Psoas muscle (tissue), 8 donors: ENCODE results near the gene TCFL5. TPM values are rescaled to one million over a fixed set of nuclear protein-coding genes. Genes with fewer than 3 reads are reported as not detected.
"Not testable (repeated sequence)": the region's sequence is repeated elsewhere in the genome, so short reads cannot be mapped to it uniquely, and the experiment has no call there.

Source experiments
- ATAC-seq, 4 donors: fragments of 200-7000 bp; cut with Tn5 transposase; one replicate each; pipeline ENCODE4 v1.9.1; 2020; ENCODE audit warnings: moderate library complexity in 3 of 4, mild to moderate bottlenecking in 2 of 4
- DNase-seq, 2 donors: peaks; one replicate each; pipeline ENCODE4 v3.0.0-alpha.2; 2020
- H3K27ac ChIP-seq: fragments of 200-600 bp; one replicate; pipeline ENCODE4 v1.8.0; 2022
- H3K27me3 ChIP-seq, 3 donors: fragments of 200-600 bp in 1 of 3; one replicate each; pipeline versions ENCODE4 v1.6.1 to v1.8.0; 2013 to 2022; ENCODE audit warnings: low read length in 2 of 3, mild to moderate bottlenecking in 2 of 3, moderate library complexity in 1 of 3; ENCODE audit not compliant: insufficient read depth in 3 of 3
- H3K36me3 ChIP-seq, 2 donors: fragments of 200-600 bp in 1 of 2; one replicate each; pipeline versions ENCODE4 v1.6.1 to v1.8.0; 2013 to 2022; ENCODE audit warnings: low read depth in 1 of 2, mild to moderate bottlenecking in 1 of 2, moderate library complexity in 1 of 2; ENCODE audit not compliant: insufficient read depth in 1 of 2
- H3K4me1 ChIP-seq: fragments of 200-600 bp; one replicate; pipeline ENCODE4 v1.8.0; 2022
- H3K4me3 ChIP-seq: fragments of 200-600 bp; one replicate; pipeline ENCODE4 v1.8.0; 2022; ENCODE audit warnings: mild to moderate bottlenecking
- H3K9me3 ChIP-seq: fragments of 200-600 bp; one replicate; pipeline ENCODE4 v1.8.0; 2022
- CTCF ChIP-seq: fragments of 200-600 bp; IDR thresholded peaks from one replicate; pipeline ENCODE4 v1.8.0; 2022; ENCODE audit warnings: antibody characterized with exemption
- WGBS, 3 donors: extraction: QIAGEN DNeasy Blood & Tissue Kit; methylation state at CpG; one replicate each; pipeline versions ENCODE4 v1.1.6 to v1.1.7; 2013; 5-methylcytosine and 5-hydroxymethylcytosine counted together
- intact Hi-C, 2 donors: fragments of 100-400 bp; cut with DNase I; formaldehyde crosslinking; loops; one replicate each; pipeline versions ENCODE4 v1.11.0 to v1.14.2; 2022
- polyA plus RNA-seq, 3 donors: library from polyadenylated mRNA; stranded (reverse); fragments of 200-250 nt; gene quantifications; one replicate each; pipeline ENCODE4 v1.2.3, GENCODE V29; 2013
- total RNA-seq, 4 donors: library from RNA; stranded (reverse); fragmentation: NEBNext Ultra II Directional in 2 of 4; extraction: Animal tissue kit (Norgen Biotek cat#: 25700) in 2 of 4; gene quantifications; one replicate each; pipeline versions ENCODE4 v1.2.1 to v1.2.4, GENCODE V29; 2021 to 2023
- donor health status: healthy with polysubstance abuse.
- donor health status: DM: no; HTN: no; CAD: no; lungs with moderate emphysema.
- donor health status: Bipolar disorder and iron deficiency.
- donor health status: healthy.
- donor health status: DM: yes; HTN: yes; CAD: no.
- donor health status: DM: no; HTN: no; CAD: no.
- donor health status: DM: no; HTN: no; CAD: no.
- donor health status: DM: yes; HTN: yes; CAD: no.

The TCFL5 gene
- total and polyA plus RNA-seq, 7 donors, result 2.3 to 5.2 (median 3.9) TPM

DNA sequence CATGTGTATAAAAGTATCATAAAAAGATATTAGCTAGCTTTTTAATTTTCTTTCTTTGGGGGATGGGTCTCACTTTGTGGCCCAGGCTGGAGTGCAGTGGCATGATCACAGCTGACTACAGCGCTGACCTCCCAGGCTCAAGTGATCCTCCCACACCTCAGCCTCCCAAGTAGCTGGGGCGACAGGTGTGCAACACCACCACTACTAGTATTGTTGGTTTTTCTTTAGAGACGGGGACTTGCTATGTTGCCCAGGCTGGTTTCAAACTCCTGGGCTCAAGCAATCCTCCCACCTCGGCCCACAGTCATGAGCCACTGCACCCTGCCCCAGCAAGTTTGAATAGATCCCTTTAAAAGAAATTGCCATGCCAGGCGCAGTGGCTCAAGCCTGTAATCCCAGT lies 6.5 kb downstream of the TCFL5 start:
- Histone ChIP-seq H3K36me3 (peaks cover 0 to 41% of the 10 kb centered on the region in 2 donors), H3K27ac (no peak overlapping the region), H3K27me3 (no peaks in the 10 kb centered on the region), H3K4me1 (peaks cover 4% of the 10 kb centered on the region), H3K4me3 (no peak overlapping the region), H3K9me3 (no peaks in the 10 kb centered on the region)
- no peak for TF ChIP-seq CTCF
- no peak for ATAC-seq
- 86 to 98% (median 87%) methylated on average over 5 of the region's 5 CpGs for WGBS, 3 donors
- no peak for DNase-seq
- intact Hi-C loops, result no loop called here

DNA sequence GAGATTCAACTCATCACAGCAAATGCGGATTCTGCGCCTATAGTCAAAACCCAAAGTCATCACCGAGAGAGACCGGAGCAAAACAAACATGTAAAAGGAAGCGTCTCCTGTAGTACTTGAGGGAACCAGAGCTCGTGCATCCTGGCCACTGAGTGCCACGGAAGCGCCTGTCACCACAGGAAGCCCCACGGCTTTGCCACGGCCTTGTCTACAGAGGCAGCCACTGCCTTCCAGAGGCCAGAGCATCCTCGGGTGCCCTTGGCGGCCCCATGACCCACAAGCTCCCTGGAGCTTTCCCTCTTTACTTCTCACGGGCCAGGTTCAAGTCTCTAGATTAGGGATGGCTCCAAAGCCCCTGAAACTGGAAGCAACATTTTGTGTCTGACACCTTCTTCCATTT lies 7.5 kb downstream of the TCFL5 start:
- Histone ChIP-seq H3K36me3 (peaks cover 3 to 39% of the 10 kb centered on the region in 2 donors), H3K27ac (no peak overlapping the region)
- no peak for DNase-seq

GRCh38 chr20:62853304-62853703 lies 8.3 kb downstream of the TCFL5 start:
- H3K9me3 ChIP-seq, DNase-seq, H3K4me1 ChIP-seq, H3K27me3 ChIP-seq, H3K27ac ChIP-seq, H3K4me3 ChIP-seq, intact Hi-C loops, ATAC-seq: not testable (repeated sequence)
- 88 to 95% (median 93%) methylated on average over 6 of the region's 6 CpGs for WGBS, 3 donors
- H3K36me3 ChIP-seq, result peaks cover 3 to 38% of the 10 kb centered on the region in 2 donors

More for the DNA sequence above, 7.5 kb downstream of the TCFL5 start:
- intact Hi-C loops, result no loop called here
- Histone ChIP-seq H3K27me3 (no peaks in the 10 kb centered on the region), H3K9me3 (no peaks in the 10 kb centered on the region), H3K4me3 (no peak overlapping the region), H3K4me1 (no peaks in the 10 kb centered on the region)
- no peak for ATAC-seq
- 95 to 98% (median 97%) methylated on average over 13 of the region's 13 CpGs for WGBS, 3 donors
- no peak for TF ChIP-seq CTCF

DNA sequence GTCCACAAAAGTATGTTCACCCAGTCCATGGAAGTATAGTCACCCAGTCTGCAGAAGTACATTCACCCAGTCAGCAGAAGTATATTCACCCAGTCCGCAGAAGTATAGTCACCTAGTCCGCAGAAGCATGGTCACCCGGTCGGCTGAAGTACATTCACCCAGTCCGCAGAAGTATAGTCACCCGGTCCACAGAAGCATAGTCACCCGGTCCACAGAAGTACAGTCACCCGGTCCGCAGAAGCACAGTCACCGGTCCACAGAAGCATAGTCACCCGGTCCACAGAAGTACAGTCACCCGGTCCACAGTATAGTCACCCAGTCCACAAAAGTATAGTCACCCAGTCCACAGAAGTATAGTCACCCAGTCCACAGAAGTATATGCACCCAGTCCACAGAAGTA lies 8.8 kb downstream of the TCFL5 start:
- H3K9me3 ChIP-seq, result no peaks in the 10 kb centered on the region
- ATAC-seq, result no peak
- H3K4me3 ChIP-seq, result no peak overlapping the region
- no peaks in the 10 kb centered on the region for H3K27me3 ChIP-seq
- peaks cover 3 to 38% of the 10 kb centered on the region in 2 donors for H3K36me3 ChIP-seq
- 92 to 96% (median 96%) methylated on average over 12 of the region's 12 CpGs for WGBS, 3 donors
- TF ChIP-seq CTCF, result no peak
- H3K4me1 ChIP-seq, result no peaks in the 10 kb centered on the region
- intact Hi-C loops, result no loop called here
- H3K27ac ChIP-seq, result no peak overlapping the region
- no peak for DNase-seq

DNA sequence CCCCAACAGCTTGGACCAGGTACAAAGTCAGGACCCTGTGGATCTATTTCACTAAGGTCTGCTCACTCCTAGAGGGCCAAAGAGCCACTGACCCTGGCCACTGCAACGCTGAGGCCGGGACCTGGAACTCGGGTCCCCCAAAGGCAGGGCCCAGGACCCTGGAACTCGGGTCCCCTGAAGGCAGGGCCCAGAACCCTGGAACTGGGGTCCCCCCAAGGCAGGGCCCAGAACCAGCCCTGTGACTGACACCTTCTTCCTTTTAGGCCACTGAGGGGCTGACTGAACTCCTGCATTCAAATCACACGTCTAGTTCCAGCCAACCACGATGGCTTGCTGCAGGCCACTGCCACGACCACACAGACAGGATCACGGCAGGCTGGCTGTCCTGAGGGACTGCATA lies 9.4 kb downstream of the TCFL5 start:
- intact Hi-C loops, result no loop called here
- DNase-seq (no peak), ATAC-seq (no peak)
- 91 to 97% (median 93%) methylated on average over 8 of the region's 8 CpGs for WGBS, 3 donors
- Histone ChIP-seq H3K36me3 (peaks cover 3 to 33% of the 10 kb centered on the region in 2 donors), H3K27ac (no peak overlapping the region), H3K27me3 (no peaks in the 10 kb centered on the region), H3K9me3 (no peaks in the 10 kb centered on the region), H3K4me3 (no peak overlapping the region), H3K4me1 (no peaks in the 10 kb centered on the region)
- no peak for TF ChIP-seq CTCF
